Hair follicle dermal papilla cell (primary cell): Measurements from ENCODE around the gene PTPN23. TPM values are rescaled to one million over a fixed set of nuclear protein-coding genes. Genes with fewer than 3 reads are reported as not detected.

Experiments
- total RNA-seq: library from RNA; depleted of rRNA; stranded (reverse); fragments of >200 nt; gene quantifications from 2 replicates; pipeline ENCODE4 v1.2.3, GENCODE V29; 2012

The PTPN23 gene, protein sequence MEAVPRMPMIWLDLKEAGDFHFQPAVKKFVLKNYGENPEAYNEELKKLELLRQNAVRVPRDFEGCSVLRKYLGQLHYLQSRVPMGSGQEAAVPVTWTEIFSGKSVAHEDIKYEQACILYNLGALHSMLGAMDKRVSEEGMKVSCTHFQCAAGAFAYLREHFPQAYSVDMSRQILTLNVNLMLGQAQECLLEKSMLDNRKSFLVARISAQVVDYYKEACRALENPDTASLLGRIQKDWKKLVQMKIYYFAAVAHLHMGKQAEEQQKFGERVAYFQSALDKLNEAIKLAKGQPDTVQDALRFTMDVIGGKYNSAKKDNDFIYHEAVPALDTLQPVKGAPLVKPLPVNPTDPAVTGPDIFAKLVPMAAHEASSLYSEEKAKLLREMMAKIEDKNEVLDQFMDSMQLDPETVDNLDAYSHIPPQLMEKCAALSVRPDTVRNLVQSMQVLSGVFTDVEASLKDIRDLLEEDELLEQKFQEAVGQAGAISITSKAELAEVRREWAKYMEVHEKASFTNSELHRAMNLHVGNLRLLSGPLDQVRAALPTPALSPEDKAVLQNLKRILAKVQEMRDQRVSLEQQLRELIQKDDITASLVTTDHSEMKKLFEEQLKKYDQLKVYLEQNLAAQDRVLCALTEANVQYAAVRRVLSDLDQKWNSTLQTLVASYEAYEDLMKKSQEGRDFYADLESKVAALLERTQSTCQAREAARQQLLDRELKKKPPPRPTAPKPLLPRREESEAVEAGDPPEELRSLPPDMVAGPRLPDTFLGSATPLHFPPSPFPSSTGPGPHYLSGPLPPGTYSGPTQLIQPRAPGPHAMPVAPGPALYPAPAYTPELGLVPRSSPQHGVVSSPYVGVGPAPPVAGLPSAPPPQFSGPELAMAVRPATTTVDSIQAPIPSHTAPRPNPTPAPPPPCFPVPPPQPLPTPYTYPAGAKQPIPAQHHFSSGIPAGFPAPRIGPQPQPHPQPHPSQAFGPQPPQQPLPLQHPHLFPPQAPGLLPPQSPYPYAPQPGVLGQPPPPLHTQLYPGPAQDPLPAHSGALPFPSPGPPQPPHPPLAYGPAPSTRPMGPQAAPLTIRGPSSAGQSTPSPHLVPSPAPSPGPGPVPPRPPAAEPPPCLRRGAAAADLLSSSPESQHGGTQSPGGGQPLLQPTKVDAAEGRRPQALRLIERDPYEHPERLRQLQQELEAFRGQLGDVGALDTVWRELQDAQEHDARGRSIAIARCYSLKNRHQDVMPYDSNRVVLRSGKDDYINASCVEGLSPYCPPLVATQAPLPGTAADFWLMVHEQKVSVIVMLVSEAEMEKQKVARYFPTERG (N-terminal part only)
- 20.9 and 37.0 TPM in 2 replicates for total RNA-seq

DNA sequence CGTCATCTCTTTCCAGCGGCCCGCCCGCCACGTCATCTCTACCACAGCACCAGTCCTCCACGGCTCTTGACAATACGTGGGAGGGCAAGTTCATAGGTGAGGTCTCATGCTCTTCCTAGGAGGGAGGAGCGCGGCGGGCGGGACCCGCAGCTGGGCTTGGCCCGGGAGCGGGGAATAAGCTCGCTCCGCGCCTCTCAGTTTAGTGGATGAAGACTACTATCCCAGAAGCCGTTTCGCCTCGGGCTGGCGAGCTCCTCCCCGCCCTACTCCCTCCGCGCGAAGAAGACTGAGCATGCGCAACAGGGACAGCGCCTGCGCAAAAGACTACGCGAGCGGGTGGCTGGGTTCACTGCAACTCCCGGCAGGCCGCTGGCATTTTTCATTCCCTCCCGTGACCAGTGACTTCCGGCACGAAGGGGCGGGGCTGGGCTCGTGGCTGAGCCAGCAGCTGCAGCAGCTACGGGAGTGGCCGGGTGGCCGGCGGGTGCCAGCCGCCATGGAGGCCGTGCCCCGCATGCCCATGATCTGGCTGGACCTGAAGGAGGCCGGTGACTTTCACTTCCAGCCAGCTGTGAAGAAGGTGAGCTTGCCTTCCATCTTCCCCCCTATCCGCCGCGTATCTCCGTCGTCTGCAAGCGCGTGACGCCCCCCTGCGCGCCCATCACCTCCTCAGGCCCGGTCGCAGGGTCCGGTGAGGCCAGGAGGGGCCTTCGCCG is at the start of gene PTPN23:
TSS of gene PTPN23 (plus strand) at position 421 of the 716 bp plus-strand sequence. CDS start at position 497, 76 bp downstream.

Other genes starting within 250 kb of the PTPN23 start
- 31.3 and 43.6 TPM in 2 replicates for gene SETD2, start 216.9 kb upstream of the PTPN23 start, total RNA-seq
- 2.1 and 4.1 TPM in 2 replicates for gene KIF9, start 98.2 kb upstream of the PTPN23 start, total RNA-seq
- 24.3 and 42.7 TPM in 2 replicates for gene KLHL18, start 98.1 kb upstream of the PTPN23 start, total RNA-seq
- gene SCAP, start 94.9 kb downstream of the PTPN23 start, total RNA-seq = 63.0 and 75.5 TPM in 2 replicates
- 24.2 and 28.7 TPM in 2 replicates for gene ELP6, start 132.7 kb downstream of the PTPN23 start, total RNA-seq
- 0.16 and 0.24 TPM in 2 replicates for gene CSPG5, start 197.8 kb downstream of the PTPN23 start, total RNA-seq